Urothelium cell line (cell line): Measurements from ENCODE around the gene EEF2.
A peak's percentile ranks its signal among the peaks of the same experiment; 100 is the strongest.
"Not testable (repeated sequence)": the region's sequence is repeated elsewhere in the genome, so short reads cannot be mapped to it uniquely, and the experiment has no call there.

Source experiments
- DNase-seq: peaks from one replicate; pipeline ENCODE4 v3.0.0; 2011; ENCODE audit warnings: low spot score, mixed read lengths
- FAIRE-seq: peaks from 2 replicates; lab custom pipeline; 2011; peaks lifted over from hg19 to GRCh38; lab: Jason Lieb, UNC

The EEF2 gene

GRCh38 chr19:3970808-3971598, 14.3 kb downstream of the EEF2 start, which contains the start of gene DAPK3:
Gene DAPK3 (minus strand): TSS chr19:3971099. CDS start chr19:3969735, 1,364 bp downstream.
- no peak for FAIRE-seq
- DNase-seq, result peak; percentile 92

GRCh38 chr19:3970313-3970807, 14.9 kb downstream of the EEF2 start:
- FAIRE-seq, result no peak
- DNase-seq, result no peak

- FAIRE-seq (no peak), DNase-seq (peak; percentile 36)
Measured at GRCh38 chr19:3969435-3970312, 15.6 kb downstream of the EEF2 start.

GRCh38 chr19:3968556-3969434, 16.5 kb downstream of the EEF2 start:
- FAIRE-seq (no peak), DNase-seq (peak; percentile 89)

GRCh38 chr19:3967983-3968382, 17.3 kb downstream of the EEF2 start:
- DNase-seq, FAIRE-seq: not testable (repeated sequence)

- FAIRE-seq (no peak), DNase-seq (no peak)
Measured at GRCh38 chr19:3966051-3967017, 18.9 kb downstream of the EEF2 start.

GRCh38 chr19:3964256-3965194, 20.7 kb downstream of the EEF2 start:
- DNase-seq (no peak), FAIRE-seq (no peak)

GRCh38 chr19:3963458-3964255, 21.6 kb downstream of the EEF2 start:
- no peak for DNase-seq
- no peak for FAIRE-seq

- FAIRE-seq (no peak), DNase-seq (no peak)
Measured at GRCh38 chr19:3961007-3961406, 24.3 kb downstream of the EEF2 start.

- FAIRE-seq, result no peak
- no peak for DNase-seq
Measured at GRCh38 chr19:3959766-3960131, 25.5 kb downstream of the EEF2 start.

GRCh38 chr19:3958836-3959765, 26.2 kb downstream of the EEF2 start:
- DNase-seq (no peak), FAIRE-seq (no peak)

- DNase-seq, result no peak
- no peak for FAIRE-seq
Measured at GRCh38 chr19:3955688-3956087, 29.6 kb downstream of the EEF2 start.

- not testable (repeated sequence) for DNase-seq, FAIRE-seq
Measured at GRCh38 chr19:3955276-3955675, 30.0 kb downstream of the EEF2 start.

- DNase-seq (no peak), FAIRE-seq (no peak)
Measured at GRCh38 chr19:3954107-3954506, 31.2 kb downstream of the EEF2 start.

- FAIRE-seq, DNase-seq: not testable (repeated sequence)
Measured at GRCh38 chr19:3952755-3953276, 32.4 kb downstream of the EEF2 start.
